Ishikawa (cell line): ENCODE data around the gene PDE4D.

Source experiments
- CEBPB ChIP-seq: IDR thresholded peaks from 2 replicates; pipeline ENCODE4 v1.6.1; 2012
- CREB1 ChIP-seq: IDR thresholded peaks from 2 replicates; pipeline ENCODE4 v1.6.1; 2012; ENCODE audit warnings: low read depth
- EGR1 ChIP-seq: IDR thresholded peaks from 2 replicates; pipeline ENCODE4 v1.6.1; 2012
- EP300 ChIP-seq: IDR thresholded peaks from 2 replicates; pipeline ENCODE4 v1.6.1; 2012; ENCODE audit warnings: borderline replicate concordance
- FOXM1 ChIP-seq: IDR thresholded peaks from 2 replicates; pipeline ENCODE4 v1.6.1; 2012; ENCODE audit warnings: low read depth, borderline replicate concordance
- NFIC ChIP-seq: IDR thresholded peaks from 2 replicates; pipeline ENCODE4 v1.6.1; 2012
- RAD21 ChIP-seq: IDR thresholded peaks from 2 replicates; pipeline ENCODE4 v1.6.1; 2012; ENCODE audit warnings: low read depth
- TAF1 ChIP-seq: IDR thresholded peaks from 2 replicates; pipeline ENCODE4 v1.6.1; 2012; ENCODE audit warnings: low read depth, mild to moderate bottlenecking
- TCF12 ChIP-seq: IDR thresholded peaks from 2 replicates; pipeline ENCODE4 v1.6.1; 2012; ENCODE audit warnings: low read depth
- TEAD4 ChIP-seq: IDR thresholded peaks from 2 replicates; pipeline ENCODE4 v1.6.1; 2012
- YY1 ChIP-seq: IDR thresholded peaks from 2 replicates; pipeline ENCODE4 v1.6.1; 2012; ENCODE audit warnings: low read depth
- ZBTB7A ChIP-seq: IDR thresholded peaks from 2 replicates; pipeline ENCODE4 v1.6.1; 2012; ENCODE audit warnings: low read depth
- TF ChIP-seq, protein P1 (sequence below): IDR thresholded peaks from 2 replicates; pipeline ENCODE4 v1.6.1; 2012
- TF ChIP-seq, protein P2 (sequence below): IDR thresholded peaks from 2 replicates; pipeline ENCODE4 v1.6.1; 2012
- TF ChIP-seq, protein P3 (sequence below): IDR thresholded peaks from 2 replicates; pipeline ENCODE4 v1.6.1; 2012; ENCODE audit warnings: low read depth, mild to moderate bottlenecking

The PDE4D gene

DNA sequence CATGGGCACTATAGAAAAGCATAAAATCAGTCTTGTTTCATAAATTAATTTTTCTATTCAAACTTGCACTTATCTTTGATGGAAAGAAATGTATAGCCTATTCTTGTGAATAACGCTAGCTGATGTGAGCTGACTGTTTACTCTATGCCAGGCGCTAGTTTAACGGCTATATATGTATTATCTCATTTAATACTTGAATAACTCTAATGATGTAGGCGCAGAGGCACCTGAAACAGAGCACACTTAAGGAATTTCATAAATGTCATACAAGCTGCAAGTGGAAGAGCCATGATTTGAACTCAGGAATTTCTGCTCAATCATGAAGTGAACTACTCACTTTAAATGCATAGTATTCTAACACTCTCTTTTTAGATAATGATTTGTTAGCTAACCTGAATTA is 551.8 kb downstream of the PDE4D start:
- TF ChIP-seq NFIC: no peak
- TF ChIP-seq CREB1: no peak
- TF ChIP-seq TCF12: no peak
- TF ChIP-seq YY1: no peak
- TF ChIP-seq EP300: no peak
- TF ChIP-seq, protein P1, sequence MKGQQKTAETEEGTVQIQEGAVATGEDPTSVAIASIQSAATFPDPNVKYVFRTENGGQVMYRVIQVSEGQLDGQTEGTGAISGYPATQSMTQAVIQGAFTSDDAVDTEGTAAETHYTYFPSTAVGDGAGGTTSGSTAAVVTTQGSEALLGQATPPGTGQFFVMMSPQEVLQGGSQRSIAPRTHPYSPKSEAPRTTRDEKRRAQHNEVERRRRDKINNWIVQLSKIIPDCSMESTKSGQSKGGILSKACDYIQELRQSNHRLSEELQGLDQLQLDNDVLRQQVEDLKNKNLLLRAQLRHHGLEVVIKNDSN: no peak

DNA sequence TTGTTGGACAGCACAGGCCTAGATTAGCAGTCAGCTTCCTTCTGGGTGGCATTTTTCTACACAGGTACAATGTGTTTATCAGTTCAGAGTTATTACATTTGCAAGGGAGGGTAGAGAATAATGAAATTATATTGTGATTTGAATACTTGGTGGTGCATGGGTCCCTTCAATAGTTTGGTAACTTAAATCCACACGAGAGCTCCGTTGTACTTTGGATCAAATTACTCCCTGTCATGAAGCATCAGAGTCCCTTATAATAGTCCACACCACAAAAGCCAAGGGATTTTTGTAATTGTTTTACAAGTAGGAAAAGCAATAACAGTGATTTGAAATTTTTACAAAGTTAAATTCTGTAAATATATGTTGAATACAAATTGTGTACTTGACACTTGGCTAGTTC is 552.4 kb downstream of the PDE4D start:
- TF ChIP-seq RAD21 (no peak), TCF12 (no peak), TEAD4 (no peak), ZBTB7A (no peak), CREB1 (no peak)
- TF ChIP-seq, protein P2, sequence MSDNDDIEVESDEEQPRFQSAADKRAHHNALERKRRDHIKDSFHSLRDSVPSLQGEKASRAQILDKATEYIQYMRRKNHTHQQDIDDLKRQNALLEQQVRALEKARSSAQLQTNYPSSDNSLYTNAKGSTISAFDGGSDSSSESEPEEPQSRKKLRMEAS: no peak
- TF ChIP-seq, protein P1: no peak

- TF ChIP-seq CEBPB (no peak), FOXM1 (no peak), NFIC (no peak), YY1 (no peak), RAD21 (no peak), TEAD4 (no peak), EP300 (no peak), ZBTB7A (no peak), TCF12 (no peak), TAF1 (no peak), EGR1 (no peak), CREB1 (no peak)
- TF ChIP-seq, protein P1: no peak
- TF ChIP-seq, protein P2: no peak
- TF ChIP-seq, protein P3, sequence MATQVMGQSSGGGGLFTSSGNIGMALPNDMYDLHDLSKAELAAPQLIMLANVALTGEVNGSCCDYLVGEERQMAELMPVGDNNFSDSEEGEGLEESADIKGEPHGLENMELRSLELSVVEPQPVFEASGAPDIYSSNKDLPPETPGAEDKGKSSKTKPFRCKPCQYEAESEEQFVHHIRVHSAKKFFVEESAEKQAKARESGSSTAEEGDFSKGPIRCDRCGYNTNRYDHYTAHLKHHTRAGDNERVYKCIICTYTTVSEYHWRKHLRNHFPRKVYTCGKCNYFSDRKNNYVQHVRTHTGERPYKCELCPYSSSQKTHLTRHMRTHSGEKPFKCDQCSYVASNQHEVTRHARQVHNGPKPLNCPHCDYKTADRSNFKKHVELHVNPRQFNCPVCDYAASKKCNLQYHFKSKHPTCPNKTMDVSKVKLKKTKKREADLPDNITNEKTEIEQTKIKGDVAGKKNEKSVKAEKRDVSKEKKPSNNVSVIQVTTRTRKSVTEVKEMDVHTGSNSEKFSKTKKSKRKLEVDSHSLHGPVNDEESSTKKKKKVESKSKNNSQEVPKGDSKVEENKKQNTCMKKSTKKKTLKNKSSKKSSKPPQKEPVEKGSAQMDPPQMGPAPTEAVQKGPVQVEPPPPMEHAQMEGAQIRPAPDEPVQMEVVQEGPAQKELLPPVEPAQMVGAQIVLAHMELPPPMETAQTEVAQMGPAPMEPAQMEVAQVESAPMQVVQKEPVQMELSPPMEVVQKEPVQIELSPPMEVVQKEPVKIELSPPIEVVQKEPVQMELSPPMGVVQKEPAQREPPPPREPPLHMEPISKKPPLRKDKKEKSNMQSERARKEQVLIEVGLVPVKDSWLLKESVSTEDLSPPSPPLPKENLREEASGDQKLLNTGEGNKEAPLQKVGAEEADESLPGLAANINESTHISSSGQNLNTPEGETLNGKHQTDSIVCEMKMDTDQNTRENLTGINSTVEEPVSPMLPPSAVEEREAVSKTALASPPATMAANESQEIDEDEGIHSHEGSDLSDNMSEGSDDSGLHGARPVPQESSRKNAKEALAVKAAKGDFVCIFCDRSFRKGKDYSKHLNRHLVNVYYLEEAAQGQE: no peak
Observed at GRCh38 chr5:59340637-59341036, 552.9 kb downstream of the PDE4D start.

DNA sequence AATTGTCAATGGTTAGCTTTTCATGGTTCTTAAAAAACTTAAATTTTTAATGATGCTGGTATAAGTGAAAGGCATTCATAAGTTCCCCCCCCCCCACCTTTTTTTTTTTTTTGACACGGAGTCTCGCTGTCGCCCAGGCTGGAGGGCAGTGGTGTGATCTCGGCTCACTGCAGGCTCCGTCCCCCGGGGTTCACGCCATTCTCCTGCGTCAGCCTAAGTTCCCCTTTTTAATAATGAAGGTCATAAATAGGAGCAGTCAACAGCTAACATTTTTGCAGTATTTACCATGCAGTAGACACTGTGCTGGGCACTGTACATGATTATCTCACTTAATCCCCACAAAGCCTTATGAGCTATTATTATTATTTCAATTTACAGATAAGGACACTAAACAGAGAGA is 556.3 kb downstream of the PDE4D start:
- TF ChIP-seq, protein P1: no peak
- TF ChIP-seq TEAD4 (no peak), NFIC (no peak), CREB1 (no peak), FOXM1 (no peak), ZBTB7A (no peak), RAD21 (no peak), EGR1 (no peak), YY1 (no peak), EP300 (no peak), TAF1 (no peak), TCF12 (no peak), CEBPB (no peak)
- TF ChIP-seq, protein P3: no peak
- TF ChIP-seq, protein P2: no peak

DNA sequence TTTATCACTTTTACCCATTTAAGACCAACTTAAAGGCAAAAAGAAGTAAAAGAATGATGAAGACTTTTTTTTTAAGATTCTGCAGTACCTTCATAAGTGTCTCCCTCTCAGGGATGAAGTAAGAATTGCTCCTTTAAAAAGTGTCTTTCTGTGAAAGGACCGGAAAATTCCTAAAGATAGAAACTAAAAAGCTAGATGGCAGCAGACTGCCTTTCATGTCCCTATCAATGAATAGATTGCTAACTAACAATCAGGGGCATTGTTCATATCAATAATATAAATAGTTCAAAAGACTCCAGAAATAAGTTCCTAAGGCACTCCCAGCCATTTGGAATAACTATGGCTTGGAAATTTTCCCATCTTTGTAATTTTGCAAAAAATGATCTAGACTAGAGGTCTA is 558.0 kb downstream of the PDE4D start:
- TF ChIP-seq EP300 (no peak), EGR1 (no peak), ZBTB7A (no peak), TAF1 (no peak), FOXM1 (no peak), RAD21 (no peak), TCF12 (no peak), YY1 (no peak), TEAD4 (no peak), CEBPB (no peak), NFIC (no peak), CREB1 (no peak)
- TF ChIP-seq, protein P2: no peak
- TF ChIP-seq, protein P1: no peak
- TF ChIP-seq, protein P3: no peak
